Stimulated activated CD8-positive, alpha-beta memory T cell treated with anti-CD3 and anti-CD28 coated beads, Interleukin-7, amount 100 ng/mL, for 24 hours (primary cell): ENCODE results near the gene RIMS3.

Experiments
- DNase-seq: peaks from one replicate; pipeline ENCODE4 v3.0.0-alpha.2; 2020; ENCODE audit warnings: low read depth

The RIMS3 gene

GRCh38 chr1:40653851-40654537, 11.5 kb downstream of the RIMS3 start:
- no peak for DNase-seq

DNA sequence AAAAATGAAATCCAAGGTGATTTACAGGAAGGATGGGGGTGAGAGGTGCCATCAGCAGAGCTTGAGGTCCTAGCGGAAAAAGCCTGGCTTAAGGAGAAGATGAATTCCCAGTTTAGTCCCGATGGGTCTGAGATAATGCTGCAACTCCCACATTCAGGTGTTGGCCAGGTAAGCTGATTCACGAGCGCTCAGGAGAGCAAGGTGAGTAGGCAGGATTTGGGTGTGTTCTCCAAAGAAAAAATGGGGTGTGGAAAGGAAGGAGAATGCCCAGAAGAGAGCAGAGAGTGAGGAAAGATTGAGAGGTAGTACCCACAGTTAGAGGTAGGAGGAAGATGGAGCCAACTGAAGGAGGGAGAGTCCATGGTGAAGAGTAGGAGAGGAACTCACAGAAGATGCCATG, 12.5 kb downstream of the RIMS3 start:
- DNase-seq = no peak

DNA sequence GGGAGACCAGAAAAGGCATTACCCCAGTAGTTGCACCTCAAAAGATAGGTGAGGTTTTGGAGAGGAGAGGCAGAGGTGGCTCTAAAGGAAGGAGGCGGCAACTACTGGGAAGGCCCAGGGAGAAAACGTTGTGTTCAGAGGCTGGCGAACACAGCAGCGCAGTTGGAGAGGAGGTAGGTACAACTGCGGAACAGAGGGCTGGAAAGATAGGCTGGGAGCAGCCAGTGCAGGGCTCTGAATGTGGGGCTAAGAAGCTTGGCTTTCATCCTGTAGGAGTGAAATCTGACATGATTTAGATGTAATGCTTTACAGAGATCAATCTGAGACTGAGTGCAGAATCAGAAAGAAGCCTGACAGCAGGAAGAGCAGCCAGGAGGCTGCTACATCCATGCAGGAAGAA, 13.0 kb downstream of the RIMS3 start:
- no peak for DNase-seq

DNA sequence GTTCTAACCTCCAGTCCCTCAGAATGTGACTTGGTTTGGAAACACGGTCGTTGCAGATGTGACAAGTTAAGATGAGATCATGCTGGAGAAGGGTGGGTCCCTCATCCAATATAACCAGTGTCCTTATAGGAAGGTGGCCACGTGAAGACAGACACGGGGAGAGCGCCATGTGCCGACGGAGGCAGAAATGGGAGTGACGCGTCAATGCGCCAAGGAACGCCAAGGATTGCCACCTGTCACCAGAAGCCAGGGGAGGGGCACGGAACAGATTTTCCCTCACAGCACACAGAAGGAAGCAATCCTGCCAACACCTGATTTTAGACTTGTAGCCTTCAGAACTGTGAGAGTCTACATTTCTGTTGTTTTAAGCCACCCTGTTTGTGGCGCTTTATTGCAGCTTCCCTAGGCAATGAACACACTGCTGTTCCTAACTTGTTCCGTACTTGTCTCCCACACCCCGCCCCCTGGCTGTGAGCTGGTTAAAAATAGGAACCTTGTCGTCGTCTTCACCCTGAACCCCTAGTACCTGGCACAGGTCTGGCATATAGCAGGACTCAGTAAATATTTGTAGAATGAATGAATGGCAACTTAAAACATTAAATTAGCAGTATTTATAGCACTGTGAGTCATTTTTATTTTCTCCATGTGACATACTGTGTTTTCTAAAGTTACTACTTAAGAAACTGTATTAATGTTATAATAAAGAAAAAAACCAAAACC, 14.2 kb downstream of the RIMS3 start:
- DNase-seq = no peak

DNA sequence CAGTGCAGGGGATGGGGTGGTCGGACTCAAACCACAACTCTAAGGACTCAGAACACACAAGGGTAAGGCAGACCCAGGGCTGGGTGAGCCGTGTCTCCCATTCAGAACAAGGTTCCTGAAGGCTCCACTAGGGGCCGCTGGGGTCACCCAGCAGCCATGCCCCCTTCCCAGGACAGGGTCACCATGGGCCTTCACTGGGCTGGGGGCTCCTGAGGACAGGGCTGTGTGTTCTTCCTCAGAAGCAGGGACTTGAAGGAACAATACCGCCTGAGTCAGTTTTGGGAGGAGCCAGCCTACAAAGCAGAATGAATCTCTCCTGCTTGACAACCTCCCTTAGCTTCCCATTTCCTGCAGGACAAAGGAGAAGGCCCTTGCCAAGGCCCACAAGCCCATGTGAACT, 15.4 kb downstream of the RIMS3 start:
- no peak for DNase-seq

DNA sequence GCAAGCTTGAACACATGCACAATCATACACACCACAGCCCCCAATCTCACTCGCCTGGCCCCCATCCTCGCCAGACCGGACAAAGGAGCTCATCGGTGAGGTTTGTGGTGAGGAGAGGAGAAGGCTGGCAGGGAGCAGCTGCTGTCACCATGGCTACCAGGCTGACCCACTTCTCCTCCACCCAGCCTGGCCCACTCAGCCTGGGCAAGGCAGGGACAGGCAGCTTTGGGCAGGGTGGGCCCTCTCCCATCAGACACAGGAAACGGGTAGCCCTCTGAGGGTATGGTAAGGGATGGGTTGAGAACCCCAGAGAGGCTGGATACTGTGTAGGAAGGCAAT, 15.9 kb downstream of the RIMS3 start:
- no peak for DNase-seq

DNA sequence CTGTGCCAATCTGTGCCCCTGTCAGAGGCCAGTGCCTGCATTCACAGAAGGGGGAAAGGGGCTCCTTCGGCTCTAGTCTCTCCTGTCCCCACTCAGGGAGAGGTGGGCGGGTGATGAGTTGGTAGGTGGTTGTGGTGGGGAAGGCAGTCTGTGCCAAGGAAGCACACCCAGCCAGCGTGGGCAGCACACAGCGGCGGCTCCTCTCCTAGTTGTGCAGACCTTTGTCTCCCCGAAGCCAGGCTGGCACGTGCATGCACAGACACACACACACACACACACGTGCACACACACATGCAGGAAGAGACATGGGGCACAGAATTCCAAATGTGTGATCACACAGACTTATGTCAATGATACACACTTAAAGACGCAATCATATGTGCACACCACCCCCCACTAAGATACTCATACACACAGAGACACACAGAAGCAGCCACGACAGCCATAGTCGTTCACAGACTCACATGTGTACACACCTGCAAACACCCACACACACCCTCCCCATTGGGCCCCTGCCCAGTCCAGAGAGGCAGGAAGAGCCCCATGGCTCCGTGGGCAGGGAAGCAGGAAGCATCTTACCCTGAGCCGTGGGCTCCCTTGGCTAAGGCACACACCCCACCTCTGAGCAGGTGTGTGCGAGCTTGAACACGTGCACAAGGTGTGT, 16.4 kb downstream of the RIMS3 start:
- no peak for DNase-seq

GRCh38 chr1:40648200-40648599, 17.3 kb downstream of the RIMS3 start:
- no peak for DNase-seq

- no peak for DNase-seq
Observed at GRCh38 chr1:40646315-40646714, 19.2 kb downstream of the RIMS3 start.

DNA sequence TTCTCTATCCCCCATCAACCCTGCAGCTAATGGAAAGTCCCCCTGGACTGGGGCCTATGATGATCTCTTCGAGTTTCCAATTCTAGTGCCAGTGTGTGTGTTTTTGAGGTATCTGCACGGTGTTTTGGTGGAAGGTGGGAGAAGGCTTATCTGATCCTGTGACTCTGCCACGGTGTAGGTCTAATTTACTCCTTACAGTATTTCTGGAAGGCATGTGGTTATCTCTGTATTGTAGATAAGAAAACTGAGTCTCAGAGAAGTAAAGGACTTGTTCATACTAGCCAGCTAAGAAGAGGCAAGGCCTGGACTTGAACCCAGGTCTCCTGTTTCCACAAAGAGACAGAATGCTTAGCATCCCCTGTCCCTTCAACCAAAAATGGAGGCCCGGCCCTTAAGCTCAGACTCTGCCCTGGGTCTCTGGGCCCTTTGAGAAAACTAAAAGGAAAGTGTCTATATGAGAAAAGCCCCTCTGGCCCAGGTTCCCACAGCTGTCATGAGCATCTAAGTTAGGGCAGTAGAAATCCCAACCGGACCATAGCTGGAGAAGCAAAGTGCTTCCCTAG, 20.3 kb downstream of the RIMS3 start:
- DNase-seq = no peak

GRCh38 chr1:40641601-40642242, 23.8 kb downstream of the RIMS3 start:
- no peak for DNase-seq

- no peak for DNase-seq
Observed at GRCh38 chr1:40640314-40641076, 25.0 kb downstream of the RIMS3 start.

GRCh38 chr1:40638097-40639036, 27.1 kb downstream of the RIMS3 start:
- DNase-seq = no peak

DNA sequence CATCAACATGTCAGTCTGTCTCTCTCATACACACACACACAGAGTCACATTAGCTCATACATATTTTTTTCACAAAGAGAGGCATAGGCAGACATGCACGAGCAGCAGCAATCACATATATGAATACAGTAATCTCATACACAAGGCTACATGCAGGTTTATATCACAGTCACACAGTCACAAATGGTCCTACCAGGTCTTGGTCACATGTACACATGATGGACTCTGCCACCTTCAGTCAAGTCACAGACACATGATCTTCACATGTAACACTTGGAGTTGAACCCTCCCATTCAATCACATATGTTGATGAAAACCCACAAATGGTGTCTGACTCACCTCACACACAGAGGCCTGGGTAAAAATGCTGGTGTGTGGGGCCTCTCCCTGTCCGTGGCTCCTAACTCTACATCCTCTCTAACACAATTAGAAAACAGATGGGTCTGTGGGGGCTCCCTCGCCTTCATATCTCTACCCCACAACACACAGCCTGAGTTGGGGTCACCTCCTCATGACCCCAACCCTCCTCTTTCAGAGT, 27.9 kb downstream of the RIMS3 start:
- DNase-seq = no peak

- no peak for DNase-seq
Observed at GRCh38 chr1:40636777-40637176, 28.7 kb downstream of the RIMS3 start.

DNA sequence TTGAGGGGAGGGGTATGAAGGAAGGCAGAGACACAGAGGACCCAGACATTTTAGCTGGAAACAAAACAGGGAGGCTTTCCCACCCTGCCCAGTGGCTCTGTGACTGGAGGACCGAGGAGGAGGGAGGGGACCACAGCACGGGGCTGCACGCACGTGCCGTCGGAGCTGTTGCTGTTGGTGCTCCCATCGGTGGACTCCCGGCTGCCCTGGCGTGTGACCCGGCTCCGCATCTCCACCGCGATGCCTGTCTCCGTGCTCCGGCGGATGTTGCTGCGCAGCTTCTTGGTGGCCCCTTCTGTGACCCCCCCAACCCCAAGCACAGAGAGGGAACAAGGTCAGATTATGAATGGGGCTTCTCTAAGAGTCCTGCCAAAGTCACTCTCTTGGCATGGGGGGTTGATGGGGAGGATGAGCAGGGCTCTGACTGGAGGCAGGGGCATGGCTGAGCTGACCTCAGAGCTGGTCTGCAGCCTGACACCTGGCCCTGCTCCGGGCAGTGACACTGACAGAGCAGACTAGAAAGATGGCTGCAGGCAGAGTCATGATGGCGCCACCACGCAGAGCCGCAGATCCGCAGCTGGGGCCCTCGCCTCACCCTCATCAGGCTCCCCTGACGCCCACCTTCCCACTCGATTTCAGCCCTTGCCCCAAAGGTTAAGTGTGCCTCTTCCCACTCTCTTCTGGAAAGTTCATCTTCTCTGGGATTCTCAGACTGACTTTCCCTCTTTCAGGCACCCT, 29.6 kb downstream of the RIMS3 start:
- DNase-seq = no peak

DNA sequence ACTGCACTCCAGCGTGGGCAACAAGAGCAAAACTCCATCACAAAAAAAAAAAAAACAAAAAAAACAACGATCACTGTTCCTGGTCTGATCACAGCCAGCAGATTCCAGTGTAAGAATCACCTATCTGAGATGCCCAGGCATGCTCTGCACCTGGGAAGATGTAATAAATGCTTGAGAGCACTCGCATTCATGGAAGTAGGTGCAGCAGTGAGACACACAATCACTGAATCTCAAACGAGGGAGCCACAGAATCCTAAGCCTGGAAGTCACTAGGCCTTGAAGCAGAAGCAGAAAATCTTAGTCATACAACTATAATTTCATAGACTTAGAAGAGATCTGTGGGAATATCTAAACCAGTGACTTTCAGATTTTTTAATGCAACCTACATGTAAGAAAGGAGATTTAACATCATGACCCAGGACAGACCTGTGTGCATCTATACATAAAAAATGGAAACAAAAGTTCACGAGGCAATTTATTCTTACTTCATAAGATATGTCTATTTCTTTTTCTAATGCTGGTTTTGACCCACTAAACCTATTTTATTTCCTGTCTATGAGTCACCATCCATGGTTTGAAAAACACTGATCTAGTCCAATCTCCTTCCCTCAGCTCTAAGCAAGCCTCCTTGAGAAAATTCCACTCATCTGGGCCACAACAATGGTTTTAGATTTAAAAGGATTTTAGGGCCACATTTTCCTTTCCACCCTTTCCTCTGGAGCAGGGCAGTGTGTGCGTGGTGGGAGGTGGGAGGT, 30.4 kb downstream of the RIMS3 start:
- DNase-seq = no peak

DNA sequence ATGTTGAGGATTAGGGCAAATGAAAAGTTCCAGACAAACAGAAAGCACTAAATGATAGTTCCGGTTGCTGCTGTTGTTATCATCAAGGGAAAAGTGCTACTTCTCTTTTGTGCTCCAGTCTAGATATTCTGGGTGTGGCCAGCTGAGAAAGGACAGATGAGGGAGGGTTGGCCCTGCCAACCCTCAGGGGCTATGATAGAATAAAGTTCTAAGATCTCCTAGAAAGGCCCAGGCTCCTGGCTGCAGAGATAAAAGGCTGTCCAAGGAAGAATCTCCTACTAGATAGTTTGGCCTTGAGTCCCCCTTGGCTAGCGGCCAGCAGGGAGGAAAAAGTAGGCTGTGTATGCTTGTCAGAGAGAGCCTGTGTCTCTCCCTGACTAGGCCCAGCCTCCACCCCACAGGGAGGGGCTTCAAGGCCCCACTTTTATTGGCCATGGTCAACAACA, 31.5 kb downstream of the RIMS3 start:
- DNase-seq = no peak

GRCh38 chr1:40633523-40633922, 32.0 kb downstream of the RIMS3 start:
- DNase-seq = no peak
